Fibroblast of lung (primary cell): ENCODE results near the gene CRELD2. TPM values are rescaled to one million over a fixed set of nuclear protein-coding genes. Genes with fewer than 3 reads are reported as not detected.

Experiments
- DNase-seq, 2 donors: peaks; one replicate each; pipeline versions ENCODE4 v3.0.0 to v3.0.0-alpha.2; 2010; ENCODE audit warnings: low read depth in 2 of 2
- H2AFZ ChIP-seq: 2 replicates; pipeline ENCODE4 v1.5.1; 2012; ENCODE audit warnings: low read length, control low read depth, inconsistent platforms
- H3K27ac ChIP-seq: 2 replicates; pipeline ENCODE4 v1.5.1; 2011; ENCODE audit warnings: low read length, control low read depth; ENCODE audit not compliant: insufficient read depth
- H3K27me3 ChIP-seq: 2 replicates; pipeline ENCODE4 v1.5.1; 2011; ENCODE audit warnings: mild to moderate bottlenecking, low read length; ENCODE audit not compliant: control insufficient read depth, insufficient read depth
- H3K36me3 ChIP-seq: 2 replicates; pipeline ENCODE4 v1.5.1; 2011; ENCODE audit warnings: low read length; ENCODE audit not compliant: control insufficient read depth, insufficient read depth
- H3K4me1 ChIP-seq: 2 replicates; pipeline ENCODE4 v1.5.1; 2011; ENCODE audit warnings: low read length; ENCODE audit not compliant: control insufficient read depth, insufficient read depth; ENCODE audit errors: extremely low read depth
- H3K4me2 ChIP-seq: 2 replicates; pipeline ENCODE4 v1.5.1; 2011; ENCODE audit warnings: low read length, control low read depth; ENCODE audit not compliant: insufficient read depth; ENCODE audit errors: extremely low read depth
- H3K4me3 ChIP-seq, 4 experiments: fragments of 200-600 bp in 1 of 4; sonication (generic) in 1 of 4; replicated peaks in 1 of 4; 2 replicates each; pipeline ENCODE4 v1.5.1; 2011 to 2016; ENCODE audit warnings: low read length in 4 of 4, low read depth in 3 of 4, mild to moderate bottlenecking in 3 of 4, control low read depth in 2 of 4, inconsistent platforms in 1 of 4, mixed read lengths in 1 of 4; ENCODE audit not compliant: insufficient read depth in 1 of 4; ENCODE audit errors: control extremely low read depth in 1 of 4
- H3K79me2 ChIP-seq: 2 replicates; pipeline ENCODE4 v1.5.1; 2012; ENCODE audit warnings: mild to moderate bottlenecking, low read length, inconsistent platforms; ENCODE audit not compliant: control insufficient read depth, insufficient read depth
- H3K9ac ChIP-seq: 2 replicates; pipeline ENCODE4 v1.5.1; 2011; ENCODE audit warnings: mild to moderate bottlenecking, low read length, control low read depth; ENCODE audit not compliant: insufficient read depth
- H3K9me3 ChIP-seq: 2 replicates; pipeline ENCODE4 v1.5.1; 2012; ENCODE audit warnings: low read depth, low read length; ENCODE audit not compliant: control insufficient read depth, insufficient read depth
- H4K20me1 ChIP-seq: 2 replicates; pipeline ENCODE4 v1.5.1; 2011; ENCODE audit warnings: low read length; ENCODE audit not compliant: control insufficient read depth, insufficient read depth; ENCODE audit errors: extremely low read depth
- CTCF ChIP-seq, 2 donors: IDR thresholded peaks in 1 of 2; conservative IDR thresholded peaks in 1 of 2; 1 replicate in 1 of 2; 2 replicates in 1 of 2; pipeline ENCODE4 v1.5.1; 2011 to 2012; ENCODE audit warnings: low read length in 2 of 2, control low read depth in 1 of 2, inconsistent platforms in 1 of 2, low read depth in 1 of 2, mild to moderate bottlenecking in 1 of 2
- EZH2 ChIP-seq: IDR thresholded peaks from 2 replicates; pipeline ENCODE4 v1.5.1; 2012; ENCODE audit warnings: low read length, control low read depth, mild to moderate bottlenecking; ENCODE audit errors: missing control alignments
- polyA plus RNA-seq, 2 donors: library from polyadenylated mRNA; depleted of rRNA in 1 of 2; stranded (reverse) in 1 of 2; unstranded in 1 of 2; fragments of >200 nt; gene quantifications; 2 replicates each; pipeline ENCODE4 v1.2.1, GENCODE V29; 2011 to 2012; ENCODE audit warnings: missing spikeins in 1 of 2
- total RNA-seq: library from RNA; depleted of rRNA; stranded (reverse); fragments of >200 nt; gene quantifications from 2 replicates; pipeline ENCODE4 v1.2.1, GENCODE V29; 2014

Gene CRELD2
- total and polyA plus RNA-seq, 2 donors (not counting 1 experiment from before 2014, with no cell fraction given): 45.3 to 56.6 TPM

DNA sequence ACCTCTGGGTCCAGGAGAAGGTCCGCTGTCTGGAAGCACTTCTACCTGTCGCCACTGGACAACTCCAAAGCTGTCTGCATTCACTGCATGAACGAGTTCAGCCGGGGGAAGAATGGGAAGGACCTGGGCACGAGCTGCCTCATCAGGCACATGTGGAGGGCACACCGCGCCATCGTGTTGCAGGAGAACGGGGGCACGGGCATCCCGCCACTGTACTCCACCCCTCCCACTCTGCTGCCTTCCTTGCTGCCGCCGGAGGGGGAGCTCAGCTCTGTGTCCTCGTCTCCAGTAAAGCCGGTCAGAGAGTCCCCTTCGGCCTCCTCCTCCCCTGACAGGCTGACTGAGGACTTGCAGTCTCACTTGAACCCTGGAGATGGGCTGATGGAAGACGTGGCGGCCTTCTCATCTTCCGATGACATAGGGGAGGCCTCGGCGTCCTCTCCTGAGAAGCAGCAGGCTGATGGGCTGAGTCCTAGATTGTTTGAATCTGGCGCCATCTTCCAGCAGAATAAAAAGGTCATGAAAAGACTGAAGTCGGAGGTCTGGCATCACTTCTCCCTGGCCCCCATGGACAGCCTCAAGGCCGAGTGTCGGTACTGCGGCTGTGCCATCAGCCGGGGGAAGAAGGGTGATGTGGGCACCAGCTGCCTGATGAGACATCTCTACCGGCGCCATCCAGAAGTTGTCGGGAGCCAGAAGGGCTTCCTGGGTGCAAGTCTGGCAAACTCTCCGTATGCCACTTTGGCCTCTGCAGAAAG lies 33.8 kb upstream of the CRELD2 start:
- Histone ChIP-seq H3K4me1 (peaks cover 2% of the 10 kb centered on the region), H3K4me2 (no peak overlapping the region), H3K9ac (no peak overlapping the region), H2AFZ (no peak overlapping the region), H3K4me3 (no peak overlapping the region), H3K36me3 (peaks cover 18% of the 10 kb centered on the region), H3K79me2 (peaks cover 35% of the 10 kb centered on the region), H3K27ac (no peak overlapping the region), H3K27me3 (no peaks in the 10 kb centered on the region), H3K9me3 (no peaks in the 10 kb centered on the region), H4K20me1 (no peaks in the 10 kb centered on the region)
- no peak for DNase-seq
- no peak for TF ChIP-seq CTCF (conservative IDR thresholded peaks at IDR 0.05 in 1 of 2, IDR thresholded peaks at IDR 0.05 in 1 of 2; ENCODE audit: low read depth in 1 of 2, low read length in 2 of 2)
- no peak for TF ChIP-seq EZH2

- H3K4me1 ChIP-seq: peaks cover 2% of the 10 kb centered on the region
Measured at GRCh38 chr22:49885281-49885680, 33.2 kb upstream of the CRELD2 start.

GRCh38 chr22:49885881-49886280 lies 32.6 kb upstream of the CRELD2 start:
- H4K20me1 ChIP-seq: no peaks in the 10 kb centered on the region
- DNase-seq: no peak
- H3K4me3 ChIP-seq: no peak overlapping the region
- H3K27ac ChIP-seq: no peak overlapping the region
- peaks cover 2% of the 10 kb centered on the region for H3K4me1 ChIP-seq
- no peaks in the 10 kb centered on the region for H3K27me3 ChIP-seq
- H2AFZ ChIP-seq: no peak overlapping the region
- TF ChIP-seq EZH2 (no peak), CTCF (conservative IDR thresholded peaks at IDR 0.05 in 1 of 2, IDR thresholded peaks at IDR 0.05 in 1 of 2; ENCODE audit: low read depth in 1 of 2, low read length in 2 of 2) (no peak)
- peaks cover 28% of the 10 kb centered on the region for H3K79me2 ChIP-seq
- no peak overlapping the region for H3K4me2 ChIP-seq
- no peaks in the 10 kb centered on the region for H3K9me3 ChIP-seq
- peaks cover 18% of the 10 kb centered on the region for H3K36me3 ChIP-seq
- no peak overlapping the region for H3K9ac ChIP-seq

More at GRCh38 chr22:49885281-49885680, 33.2 kb upstream of the CRELD2 start:
- Histone ChIP-seq H2AFZ (no peak overlapping the region), H3K36me3 (peaks cover 18% of the 10 kb centered on the region), H4K20me1 (no peaks in the 10 kb centered on the region), H3K4me2 (no peak overlapping the region), H3K27ac (no peak overlapping the region), H3K27me3 (no peaks in the 10 kb centered on the region), H3K79me2 (peaks cover 30% of the 10 kb centered on the region), H3K9me3 (no peaks in the 10 kb centered on the region), H3K9ac (no peak overlapping the region), H3K4me3 (no peak overlapping the region)
- TF ChIP-seq EZH2 (no peak), CTCF (conservative IDR thresholded peaks at IDR 0.05 in 1 of 2, IDR thresholded peaks at IDR 0.05 in 1 of 2; ENCODE audit: low read depth in 1 of 2, low read length in 2 of 2) (no peak)
- DNase-seq: no peak
